T-helper 17 cell (primary cell): ENCODE measurements around the gene MEIS2. TPM values are rescaled to one million over a fixed set of nuclear protein-coding genes. Genes with fewer than 3 reads are reported as not detected.

ENCODE experiments used
- ATAC-seq: fragments of 150-1000 bp; cut with Tn5 transposase; 2 replicates; pipeline ENCODE4 v1.10.0; 2021; ENCODE audit warnings: mild to moderate bottlenecking, moderate library complexity
- DNase-seq, 3 donors: peaks; one replicate each; pipeline versions ENCODE4 v3.0.0 to v3.0.0-alpha.2; 2020 to 2021
- H3K9me3 ChIP-seq: one replicate; pipeline ENCODE4 v1.7.0; 2013; ENCODE audit warnings: low read length, mild to moderate bottlenecking; ENCODE audit not compliant: control insufficient read depth, poor library complexity, severe bottlenecking
- H3K27ac Mint-ChIP-seq: one replicate; pipeline ENCODE4 v1.8.0; 2022; ENCODE audit warnings: mild to moderate bottlenecking, moderate library complexity, mixed read lengths
- H3K27me3 Mint-ChIP-seq: one replicate; pipeline ENCODE4 v1.8.0; 2022; ENCODE audit warnings: mixed read lengths
- H3K36me3 Mint-ChIP-seq: one replicate; pipeline ENCODE4 v1.8.0; 2022; ENCODE audit warnings: low read depth, mixed read lengths
- H3K4me1 Mint-ChIP-seq: one replicate; pipeline ENCODE4 v1.8.0; 2022; ENCODE audit warnings: mild to moderate bottlenecking, mixed read lengths
- H3K4me3 Mint-ChIP-seq: one replicate; pipeline ENCODE4 v1.8.0; 2022; ENCODE audit warnings: mild to moderate bottlenecking, moderate library complexity, mixed read lengths
- total RNA-seq, 4 donors: library from RNA in 2 of 4; stranded (reverse) in 2 of 4; gene quantifications; one replicate each; pipeline ENCODE4 v1.2.3 and lab custom pipeline; 2022 to 2026

Gene MEIS2
- total RNA-seq, 2 donors from 2014 or later = not detected

DNA sequence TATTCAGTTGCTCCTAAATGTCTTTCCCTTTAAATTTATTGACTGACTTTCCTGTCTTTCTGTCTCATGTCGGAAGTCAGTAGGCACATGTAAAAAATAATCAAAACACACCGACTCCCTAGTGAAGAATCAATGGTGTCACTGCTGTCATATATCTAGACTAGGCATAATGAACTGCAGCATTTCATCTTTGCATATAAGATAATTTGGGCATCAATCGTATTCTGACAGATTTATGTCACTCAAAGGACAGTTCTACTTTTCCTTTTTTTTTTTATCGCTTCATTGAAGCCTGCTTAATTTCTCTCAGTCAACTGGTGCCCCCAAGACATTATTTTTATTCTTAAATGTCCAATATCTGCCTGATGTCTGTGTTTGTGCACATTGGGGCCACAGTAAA lies 206.3 kb downstream of the MEIS2 start:
- DNase-seq (no peak), ATAC-seq (no peak)
- no peaks in the 10 kb centered on the region for H3K36me3 Mint-ChIP-seq
- H3K27me3 Mint-ChIP-seq = peaks cover 47% of the 10 kb centered on the region
- H3K4me3 Mint-ChIP-seq = no peak overlapping the region
- no peaks in the 10 kb centered on the region for H3K9me3 ChIP-seq
- H3K4me1 Mint-ChIP-seq = no peaks in the 10 kb centered on the region
- no peak overlapping the region for H3K27ac Mint-ChIP-seq

DNA sequence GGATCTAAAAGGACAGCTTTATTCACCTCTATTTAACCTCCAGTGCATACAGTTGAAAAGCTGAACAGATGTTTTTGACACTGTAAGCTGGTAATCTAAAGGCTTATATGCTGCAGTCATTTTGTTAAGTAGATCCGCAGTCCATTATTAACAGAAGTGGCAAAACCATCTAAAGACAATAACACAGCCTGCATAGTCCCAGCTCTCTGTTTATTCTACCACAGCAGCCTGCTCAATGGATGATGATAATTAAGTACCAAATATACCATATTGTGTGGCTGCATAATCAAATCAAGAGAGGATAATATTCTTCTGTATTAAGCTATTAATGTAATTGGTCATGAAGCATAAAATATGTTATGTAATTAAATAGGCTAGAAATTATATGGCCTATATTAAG lies 207.1 kb downstream of the MEIS2 start:
- no peak overlapping the region for H3K27ac Mint-ChIP-seq
- H3K4me1 Mint-ChIP-seq = no peaks in the 10 kb centered on the region
- no peak overlapping the region for H3K4me3 Mint-ChIP-seq
- no peaks in the 10 kb centered on the region for H3K36me3 Mint-ChIP-seq
- H3K9me3 ChIP-seq = no peaks in the 10 kb centered on the region
- H3K27me3 Mint-ChIP-seq = peaks cover 55% of the 10 kb centered on the region
- no peak for DNase-seq
- ATAC-seq = no peak

DNA sequence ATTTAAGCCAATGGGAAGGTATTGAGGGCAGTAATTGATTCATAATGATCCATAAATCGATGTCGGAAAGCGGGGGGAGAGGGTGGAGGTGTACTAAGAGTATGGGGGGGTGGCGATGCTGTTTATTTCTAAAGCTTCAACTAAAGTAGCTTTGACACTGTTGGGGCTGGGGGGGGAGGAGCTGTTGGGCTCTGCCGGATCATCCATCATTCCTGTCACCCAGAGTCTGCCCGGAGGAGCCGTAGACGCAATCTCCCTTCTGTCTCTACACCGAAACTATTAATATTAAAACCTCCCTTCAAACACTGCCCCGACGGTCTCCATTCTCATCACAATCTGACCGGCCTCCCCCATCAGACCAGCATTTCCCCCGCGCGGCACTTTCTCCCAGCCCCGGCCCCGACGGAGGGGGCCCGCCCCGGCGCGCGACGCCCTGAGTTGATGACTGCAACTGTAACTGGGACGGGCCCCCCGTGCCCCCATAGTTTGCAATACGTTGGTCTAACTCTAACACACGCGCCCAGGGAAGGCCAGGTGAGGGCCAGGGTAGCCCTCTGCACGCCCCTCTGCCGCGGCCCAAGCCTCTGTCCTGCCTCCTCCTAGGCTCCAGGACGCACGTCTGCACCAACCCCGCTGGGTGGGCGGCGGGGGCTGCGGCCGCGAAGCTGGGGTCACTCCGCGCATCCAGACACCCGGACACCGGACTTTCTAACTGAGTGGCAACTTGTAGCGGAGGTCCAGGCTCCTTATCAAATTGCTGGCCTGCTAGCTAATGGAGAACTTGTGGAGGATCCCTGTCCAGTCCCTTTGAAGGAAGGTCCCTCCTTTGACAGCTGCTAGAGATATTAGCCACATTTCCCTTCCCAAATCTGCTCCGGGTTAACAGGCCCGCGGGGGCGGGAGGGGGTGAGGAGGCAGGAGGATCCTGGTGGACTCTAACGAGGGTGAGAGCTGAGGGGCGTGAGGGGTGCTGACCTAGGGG lies 212.0 kb downstream of the MEIS2 start:
- Mint-ChIP-seq H3K4me1 (peaks cover 6% of the 10 kb centered on the region), H3K27ac (no peak overlapping the region), H3K27me3 (peaks cover 85% of the 10 kb centered on the region), H3K36me3 (peaks cover 3% of the 10 kb centered on the region), H3K4me3 (no peak overlapping the region)
- H3K9me3 ChIP-seq = no peaks in the 10 kb centered on the region
- ATAC-seq (no peak), DNase-seq (no peak)

- ATAC-seq = no peak
- H3K4me1 Mint-ChIP-seq = peaks cover 6% of the 10 kb centered on the region
- no peaks in the 10 kb centered on the region for H3K9me3 ChIP-seq
- H3K36me3 Mint-ChIP-seq = peaks cover 3% of the 10 kb centered on the region
- H3K4me3 Mint-ChIP-seq = no peak overlapping the region
- no peak for DNase-seq
- no peak overlapping the region for H3K27ac Mint-ChIP-seq
- H3K27me3 Mint-ChIP-seq = peaks cover 94% of the 10 kb centered on the region
Measured at GRCh38 chr15:36887214-36887961, 213.0 kb downstream of the MEIS2 start.

DNA sequence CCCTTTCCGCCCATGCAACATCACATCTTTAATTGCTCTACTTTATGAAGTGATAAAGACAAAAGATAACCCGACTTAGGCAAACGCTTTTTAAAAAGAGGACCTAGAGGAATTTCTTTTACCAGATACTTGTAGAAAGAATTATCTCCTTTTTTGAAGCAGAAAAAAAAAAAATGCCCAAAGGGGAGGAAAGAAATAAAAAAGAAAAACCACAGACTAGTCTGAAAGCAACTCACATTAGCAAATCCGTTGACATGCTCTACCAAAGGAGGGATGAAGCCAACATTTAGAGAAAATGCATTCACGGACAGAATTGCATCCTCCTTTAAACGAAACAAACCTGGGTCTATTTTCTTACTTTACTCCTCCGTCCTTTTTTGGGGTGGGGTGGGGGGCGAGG lies 213.6 kb downstream of the MEIS2 start:
- Mint-ChIP-seq H3K36me3 (peaks cover 3% of the 10 kb centered on the region), H3K4me3 (no peak overlapping the region), H3K27me3 (peaks cover 95% of the 10 kb centered on the region), H3K4me1 (peaks cover 8% of the 10 kb centered on the region), H3K27ac (no peak overlapping the region)
- no peaks in the 10 kb centered on the region for H3K9me3 ChIP-seq
- ATAC-seq (no peak), DNase-seq (no peak)

DNA sequence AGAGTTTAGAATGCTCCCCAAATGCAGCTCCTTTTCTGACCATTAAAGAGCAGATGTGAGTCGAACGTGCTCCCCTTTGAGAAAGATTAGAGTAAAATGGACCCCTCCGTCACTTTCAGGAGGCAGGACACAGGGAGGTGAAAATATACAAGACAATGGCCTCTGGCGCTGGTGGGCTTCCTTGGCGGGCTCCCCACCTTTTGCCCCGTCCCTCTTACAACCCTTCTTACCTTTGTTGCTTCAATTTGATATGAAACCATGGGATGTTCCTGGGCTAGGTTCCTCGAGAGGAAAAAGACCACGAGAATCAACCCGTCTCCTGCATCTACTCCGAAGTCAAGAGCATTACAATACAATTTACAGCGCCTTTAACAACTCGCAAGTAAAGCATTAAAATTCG lies 214.2 kb downstream of the MEIS2 start:
- Mint-ChIP-seq H3K4me1 (peaks cover 8% of the 10 kb centered on the region), H3K4me3 (no peak overlapping the region), H3K36me3 (peaks cover 3% of the 10 kb centered on the region), H3K27me3 (peaks cover 95% of the 10 kb centered on the region), H3K27ac (no peak overlapping the region)
- ATAC-seq = no peak
- peaks cover under 1% of the 10 kb centered on the region for H3K9me3 ChIP-seq
- DNase-seq = no peak

DNA sequence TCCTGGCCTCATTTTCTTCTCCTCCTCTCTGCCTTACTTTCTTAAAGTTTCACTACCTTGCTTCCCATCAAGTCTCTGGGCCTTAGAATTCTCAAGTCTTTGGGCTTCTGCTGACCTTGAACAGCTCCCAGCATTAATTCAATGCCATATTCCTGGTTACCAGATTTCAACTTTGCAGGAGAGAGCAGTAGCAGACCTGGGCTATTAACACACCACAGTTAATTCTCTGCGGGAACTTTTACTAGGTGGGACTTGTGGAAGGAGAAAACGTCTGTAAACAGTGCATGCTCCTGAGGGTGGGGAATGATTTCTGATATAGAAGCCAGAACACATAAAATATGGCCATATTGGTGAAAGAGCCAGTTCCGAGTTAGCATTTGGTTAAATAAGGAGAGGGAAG lies 214.6 kb downstream of the MEIS2 start:
- no peak for DNase-seq
- peaks cover 95% of the 10 kb centered on the region for H3K27me3 Mint-ChIP-seq
- no peak overlapping the region for H3K27ac Mint-ChIP-seq
- no peak for ATAC-seq
- peaks cover 2% of the 10 kb centered on the region for H3K9me3 ChIP-seq
- no peak overlapping the region for H3K4me3 Mint-ChIP-seq
- peaks cover 8% of the 10 kb centered on the region for H3K4me1 Mint-ChIP-seq
- peaks cover 3% of the 10 kb centered on the region for H3K36me3 Mint-ChIP-seq

GRCh38 chr15:36884936-36885635 lies 215.3 kb downstream of the MEIS2 start:
- peaks cover 8% of the 10 kb centered on the region for H3K4me1 Mint-ChIP-seq
- ATAC-seq = no peak

DNA sequence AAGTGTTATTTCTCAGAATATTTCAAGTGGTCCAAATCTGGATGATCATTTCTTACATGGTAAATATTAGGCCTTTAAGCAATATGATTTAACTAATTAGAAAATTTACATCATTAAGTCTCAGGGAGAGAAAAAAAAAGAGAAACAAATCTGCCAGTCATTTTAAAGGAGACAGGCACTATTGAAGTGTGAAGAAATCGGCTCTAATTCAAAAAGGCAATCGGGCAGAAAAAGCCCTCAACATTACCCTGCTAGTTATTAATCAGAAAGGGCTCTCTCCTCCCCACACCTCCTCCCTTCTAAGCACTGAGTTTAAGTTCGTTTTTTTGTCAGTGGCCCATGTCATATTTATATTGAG lies 215.9 kb downstream of the MEIS2 start:
- no peak overlapping the region for H3K4me3 Mint-ChIP-seq
- H3K4me1 Mint-ChIP-seq = peaks cover 8% of the 10 kb centered on the region
- no peak for ATAC-seq
- DNase-seq = no peak
- H3K9me3 ChIP-seq = peaks cover 2% of the 10 kb centered on the region
- H3K27me3 Mint-ChIP-seq = peaks cover 100% of the 10 kb centered on the region
- peaks cover 3% of the 10 kb centered on the region for H3K36me3 Mint-ChIP-seq
- no peak overlapping the region for H3K27ac Mint-ChIP-seq

More at GRCh38 chr15:36884936-36885635, 215.3 kb downstream of the MEIS2 start:
- peaks cover 2% of the 10 kb centered on the region for H3K9me3 ChIP-seq
- Mint-ChIP-seq H3K4me3 (no peak overlapping the region), H3K36me3 (peaks cover 3% of the 10 kb centered on the region), H3K27ac (no peak overlapping the region), H3K27me3 (peaks cover 98% of the 10 kb centered on the region)
- no peak for DNase-seq

GRCh38 chr15:36883713-36884517 lies 216.4 kb downstream of the MEIS2 start:
- H3K9me3 ChIP-seq = peaks cover 2% of the 10 kb centered on the region
- peaks cover 7% of the 10 kb centered on the region for H3K36me3 Mint-ChIP-seq
- ATAC-seq = peak; percentile 44
- no peak overlapping the region for H3K27ac Mint-ChIP-seq
- peaks cover 8% of the 10 kb centered on the region for H3K4me1 Mint-ChIP-seq
- peaks cover 100% of the 10 kb centered on the region for H3K27me3 Mint-ChIP-seq
- peak in 2 of 3 donors; percentile 13 to 23 for DNase-seq
- H3K4me3 Mint-ChIP-seq = no peak overlapping the region

GRCh38 chr15:36882487-36883131 lies 217.7 kb downstream of the MEIS2 start:
- peaks cover 10% of the 10 kb centered on the region for H3K4me1 Mint-ChIP-seq
- peaks cover 98% of the 10 kb centered on the region for H3K27me3 Mint-ChIP-seq
- H3K4me3 Mint-ChIP-seq = no peak overlapping the region
- no peak overlapping the region for H3K27ac Mint-ChIP-seq
- H3K9me3 ChIP-seq = peaks cover 2% of the 10 kb centered on the region
- ATAC-seq (no peak), DNase-seq (no peak)
- H3K36me3 Mint-ChIP-seq = peaks cover 7% of the 10 kb centered on the region

- Mint-ChIP-seq H3K4me3 (no peak overlapping the region), H3K27me3 (peaks cover 98% of the 10 kb centered on the region), H3K27ac (no peak overlapping the region), H3K4me1 (peaks cover 9% of the 10 kb centered on the region), H3K36me3 (peaks cover 5% of the 10 kb centered on the region)
- no peak for ATAC-seq
- no peak for DNase-seq
- peaks cover 2% of the 10 kb centered on the region for H3K9me3 ChIP-seq
Measured at GRCh38 chr15:36882056-36882455, 218.3 kb downstream of the MEIS2 start.
